Stimulated activated CD8-positive, alpha-beta memory T cell treated with anti-CD3 and anti-CD28 coated beads, Interleukin-15, amount 100 ng/mL, for 48 hours (primary cell): ENCODE data around the gene ITGA8.
"Not testable (repeated sequence)": the region's sequence is repeated elsewhere in the genome, so short reads cannot be mapped to it uniquely, and the experiment has no call there.

Experiments
- DNase-seq, 2 donors: peaks; one replicate each; pipeline ENCODE4 v3.0.0-alpha.2; 2020; ENCODE audit warnings: low read depth in 2 of 2

ITGA8 gene

DNA sequence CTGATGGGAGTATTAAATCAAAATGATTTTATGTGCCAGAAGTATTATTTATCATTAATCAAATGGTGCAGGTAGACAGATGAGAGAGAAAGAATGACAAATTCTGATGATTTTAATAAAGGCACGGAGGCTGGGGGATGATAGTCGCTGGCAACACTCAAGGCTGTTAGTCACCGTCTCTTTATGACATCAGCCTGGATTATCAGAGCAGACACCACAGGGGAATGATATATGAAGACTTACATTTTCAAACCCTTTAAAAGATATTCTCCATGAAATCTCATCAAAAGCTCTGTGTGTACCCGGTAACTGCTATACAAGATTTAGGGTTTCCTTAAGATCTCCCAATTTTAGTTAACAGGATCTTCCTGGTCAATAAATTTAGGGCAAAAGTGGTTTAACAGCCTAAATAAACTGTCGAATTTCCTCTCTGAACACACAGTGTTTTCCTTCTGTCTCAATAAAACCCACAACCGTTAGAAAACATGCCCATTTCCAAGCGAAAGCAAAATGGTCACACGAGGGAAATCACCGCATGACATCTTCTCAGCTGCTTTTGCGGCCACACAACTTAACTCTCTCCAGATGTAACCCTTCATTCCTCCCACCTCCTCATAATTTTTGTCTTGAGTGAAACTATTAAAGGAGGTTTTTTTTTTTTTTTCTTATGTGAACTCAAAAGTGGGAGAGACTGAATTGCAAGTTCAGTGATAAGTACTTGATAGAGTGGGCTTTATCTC lies 215.5 kb downstream of the ITGA8 start:
- no peak for DNase-seq

DNA sequence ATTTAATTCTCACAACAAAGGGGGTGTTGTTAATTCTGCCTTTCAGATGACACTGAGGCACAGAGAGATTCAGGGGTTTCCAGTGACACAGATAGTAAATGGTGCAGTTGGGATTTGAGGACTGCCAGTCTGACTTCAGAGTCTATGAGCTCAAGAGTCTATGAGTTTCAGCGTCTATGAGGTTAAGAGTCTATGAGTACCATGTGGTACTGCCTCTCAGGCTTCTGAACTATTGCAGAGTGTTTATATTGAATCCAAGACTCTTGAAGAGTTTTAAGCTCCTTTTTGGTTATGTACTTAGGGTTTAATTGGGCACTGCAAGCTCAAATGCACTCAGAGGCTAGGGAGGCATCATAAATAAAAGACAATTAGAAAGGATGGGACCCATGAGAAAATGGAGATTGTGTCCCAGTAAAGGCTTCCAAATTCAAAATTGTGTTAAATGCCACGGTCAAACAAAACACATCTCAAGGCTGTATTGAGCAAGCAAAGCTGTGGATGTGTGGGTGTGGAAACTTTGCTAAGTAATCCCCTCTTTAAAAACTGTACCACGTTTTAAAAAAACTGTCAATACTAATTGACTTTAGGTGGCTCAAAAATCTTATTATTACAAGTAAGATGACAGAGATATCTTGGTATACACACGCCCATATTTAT lies 224.7 kb downstream of the ITGA8 start:
- DNase-seq, result no peak

DNA sequence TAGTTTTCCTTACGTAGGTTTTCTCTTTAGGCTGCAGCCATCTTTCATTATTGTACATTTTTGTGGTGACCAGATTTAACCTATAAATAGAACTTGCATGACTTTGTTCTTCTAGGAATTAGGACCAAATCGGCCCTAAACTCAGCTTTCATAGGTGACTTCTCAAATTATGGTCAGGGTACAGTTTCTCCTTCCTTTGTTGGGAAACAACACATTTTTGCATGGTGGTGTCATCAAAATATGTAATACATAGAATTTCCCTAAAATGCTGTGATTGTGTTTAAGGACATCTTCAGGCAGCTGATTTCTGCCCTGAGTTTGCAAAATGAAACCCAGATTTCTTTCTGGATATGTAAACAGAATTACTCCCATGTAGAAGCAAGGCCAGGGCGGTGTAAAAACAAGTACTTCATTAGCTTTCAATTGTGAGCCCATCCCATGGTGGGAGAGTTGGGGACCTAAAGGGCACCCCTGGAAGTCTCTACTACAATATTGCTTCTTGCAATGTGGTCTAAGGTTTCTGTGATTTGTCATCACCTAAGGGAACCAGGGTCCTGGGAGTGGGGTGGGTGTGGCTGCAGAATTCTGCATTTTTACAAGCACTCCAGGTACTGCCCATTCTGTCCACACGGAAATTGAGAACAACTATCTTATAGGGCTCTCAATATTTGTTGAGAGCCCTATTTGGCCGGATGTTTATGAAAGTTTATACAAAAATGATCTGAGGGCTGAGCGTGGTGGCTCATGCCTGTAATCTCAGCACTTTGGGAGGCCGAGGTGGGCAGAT lies 227.7 kb downstream of the ITGA8 start:
- DNase-seq, result no peak

DNA sequence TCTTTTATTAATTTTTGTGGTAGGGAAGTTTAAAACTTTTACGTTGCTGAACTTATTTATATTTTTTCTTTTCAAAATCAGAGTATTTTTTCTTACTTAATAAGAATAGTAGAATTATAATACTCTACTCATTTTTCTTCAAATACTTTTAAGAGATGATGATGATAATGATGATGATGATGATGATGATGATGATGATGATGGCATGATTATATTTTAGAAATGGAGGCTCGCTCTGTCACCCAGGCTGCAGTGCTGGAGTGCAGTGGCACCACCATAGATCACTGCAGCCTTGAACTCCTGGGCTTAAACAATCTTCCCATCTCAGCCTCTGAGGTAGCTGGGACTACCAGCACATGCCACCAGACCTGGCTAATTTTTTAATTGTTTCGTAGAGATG lies 230.3 kb downstream of the ITGA8 start:
- no peak for DNase-seq

DNA sequence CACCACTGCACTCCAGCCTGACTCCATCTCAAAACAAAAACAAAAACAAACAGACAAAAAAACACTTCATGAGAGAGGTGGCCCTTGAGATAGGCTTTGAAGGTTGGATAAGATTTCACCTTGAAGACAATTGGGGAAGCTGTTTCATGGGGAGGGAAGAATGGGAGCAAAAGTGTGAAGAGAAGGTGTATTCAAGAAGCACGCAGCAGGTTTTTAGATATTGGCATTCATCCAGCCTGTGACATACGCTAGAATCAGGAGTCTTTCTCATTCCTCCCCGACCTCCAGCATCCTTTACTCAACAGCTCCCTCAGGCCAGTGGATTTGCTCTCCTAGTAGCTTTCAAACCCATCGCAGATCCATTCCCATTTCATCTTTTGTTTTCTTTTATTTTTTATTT lies 232.3 kb downstream of the ITGA8 start:
- DNase-seq, result no peak

DNA sequence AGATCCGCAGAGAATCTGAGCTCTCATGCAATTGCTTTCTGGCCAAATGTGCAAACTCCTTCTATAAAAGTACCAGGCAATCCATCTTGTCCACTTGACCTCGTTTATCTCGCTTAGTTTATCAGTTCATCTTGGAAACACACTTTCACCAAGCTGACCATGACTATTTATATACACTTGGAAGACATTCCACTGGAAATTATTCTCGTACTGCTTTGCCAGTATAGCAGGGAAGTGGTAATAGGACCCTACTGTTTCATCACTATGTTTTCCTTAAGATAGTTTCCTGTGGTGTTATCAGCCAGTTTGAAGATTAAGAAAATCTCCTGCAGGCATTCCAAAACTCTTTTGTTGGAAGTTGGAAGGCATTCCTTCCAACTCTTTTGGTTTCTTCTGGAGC lies 233.3 kb downstream of the ITGA8 start:
- DNase-seq, result no peak

DNA sequence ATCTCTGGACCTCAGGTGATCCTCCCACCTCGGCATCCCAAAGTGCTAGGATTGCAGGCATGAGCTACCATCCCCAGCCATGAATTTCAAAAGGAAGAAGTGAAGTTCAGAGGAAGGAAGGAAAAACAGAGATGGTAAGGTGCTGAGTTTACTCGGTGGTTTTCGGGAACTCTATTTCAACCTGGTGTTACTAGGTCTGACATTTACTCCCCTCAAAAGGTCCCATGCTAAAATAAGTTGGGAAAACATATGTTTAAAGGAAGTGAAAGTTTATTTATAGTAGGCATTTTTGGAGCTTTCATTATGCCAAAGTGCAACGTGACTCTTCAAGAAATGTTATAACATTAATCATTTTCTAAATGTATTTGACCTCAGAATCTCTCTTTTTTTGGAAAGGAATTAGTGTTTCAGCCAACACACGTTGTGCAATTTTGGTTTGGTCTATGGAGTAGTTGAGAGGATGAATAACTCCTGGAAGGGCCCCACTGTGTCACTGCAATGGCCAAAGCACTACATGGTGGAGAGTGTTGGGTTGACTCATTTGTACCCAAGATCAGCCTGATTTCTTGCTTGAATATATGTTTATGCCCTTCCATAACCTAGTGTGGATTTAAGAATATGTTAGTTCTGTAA lies 233.9 kb downstream of the ITGA8 start:
- no peak for DNase-seq

DNA sequence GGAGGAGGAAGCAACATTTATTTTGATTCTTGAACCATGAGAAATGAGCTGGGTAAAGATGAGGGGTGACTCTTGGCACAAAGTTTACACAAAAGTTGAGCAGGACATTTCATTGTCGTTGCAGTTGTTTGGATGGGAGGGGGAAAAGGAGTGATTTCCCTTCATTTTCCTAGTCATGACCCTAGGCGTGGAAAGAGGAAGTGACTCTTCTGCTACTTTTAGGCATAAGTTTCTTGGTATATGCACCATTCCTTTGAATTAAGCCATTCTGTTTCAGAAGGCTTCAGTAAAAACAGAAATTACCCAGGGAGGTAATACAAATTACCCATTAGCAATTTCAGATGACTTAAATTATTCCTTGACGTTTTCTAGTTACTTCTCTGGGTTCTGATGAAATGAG lies 234.7 kb downstream of the ITGA8 start:
- DNase-seq, result no peak

DNA sequence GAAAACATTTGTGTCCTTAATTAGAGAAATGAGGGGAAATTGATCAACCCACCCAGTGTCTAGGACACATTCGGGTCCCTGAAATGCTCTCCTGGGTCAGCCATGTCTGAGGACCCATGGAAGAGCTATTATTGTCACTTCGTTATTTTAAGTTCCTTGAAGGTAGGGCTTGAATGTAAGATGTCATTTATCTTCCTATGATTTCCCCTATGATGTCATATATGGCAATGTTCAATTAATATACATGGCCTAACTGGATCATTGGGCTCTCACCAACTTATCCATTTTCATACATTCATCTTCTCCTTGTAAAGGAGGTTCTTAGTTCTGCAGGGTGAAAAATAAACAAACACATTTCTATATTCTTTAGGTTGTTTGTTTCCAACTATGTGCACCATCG lies 235.6 kb downstream of the ITGA8 start:
- no peak for DNase-seq

DNA sequence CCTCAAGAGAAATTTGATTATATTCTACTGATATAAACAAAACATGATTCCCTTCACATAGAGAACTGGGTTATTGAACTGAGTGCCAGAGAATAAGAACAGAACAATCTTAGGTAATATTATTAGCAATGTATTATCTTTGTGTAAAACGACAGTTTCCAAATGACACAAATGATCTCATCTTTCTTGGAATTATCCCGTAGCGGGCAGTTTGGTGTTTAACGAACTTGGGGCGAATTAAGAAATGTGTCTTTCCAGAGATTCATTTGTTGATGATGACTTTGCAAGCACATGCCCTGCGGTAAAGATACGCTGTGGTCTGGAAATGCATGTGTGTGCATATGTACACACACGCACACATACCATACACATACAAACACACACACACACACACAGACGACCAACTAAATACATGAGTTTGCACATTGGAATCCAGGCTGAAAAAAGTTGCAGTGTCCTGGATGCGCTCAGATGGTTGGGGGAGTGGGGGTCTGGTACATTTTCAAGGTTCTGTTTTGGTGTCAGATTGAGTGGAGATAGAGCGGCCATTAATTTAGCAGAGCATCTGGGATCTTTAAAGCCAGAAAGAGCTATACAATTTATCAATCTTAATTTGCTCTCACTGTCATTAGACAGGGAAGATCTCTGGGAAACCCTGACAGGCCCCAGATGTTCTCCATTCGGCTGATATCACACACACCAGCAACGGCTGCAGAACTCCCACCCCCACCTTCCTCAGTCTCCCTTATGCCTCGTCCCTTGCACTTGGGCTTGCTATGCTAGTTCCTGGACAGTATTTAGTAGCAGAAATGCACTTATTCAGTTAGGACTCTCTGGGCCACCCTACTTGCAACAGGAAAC lies 236.3 kb downstream of the ITGA8 start:
- DNase-seq, result no peak

DNA sequence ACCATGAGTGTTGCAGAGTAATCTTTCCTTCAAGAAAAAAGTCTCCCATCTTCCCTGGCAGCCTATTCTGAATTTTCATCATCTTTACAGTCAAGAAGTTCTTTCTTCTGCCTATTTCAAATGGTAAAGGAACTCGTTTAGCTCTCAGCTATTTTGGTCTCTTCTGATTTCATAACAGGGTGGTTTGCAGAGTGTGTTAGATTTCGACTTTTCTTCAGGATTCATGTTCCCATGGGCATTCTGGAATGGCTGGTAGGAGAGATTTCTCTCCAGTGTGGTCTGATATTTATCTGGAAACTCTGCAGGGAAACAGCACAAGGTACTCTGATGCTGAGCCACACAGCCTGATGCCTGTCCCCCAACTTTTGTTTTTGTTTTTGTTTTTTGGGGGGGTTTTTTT lies 237.6 kb downstream of the ITGA8 start:
- no peak for DNase-seq

DNA sequence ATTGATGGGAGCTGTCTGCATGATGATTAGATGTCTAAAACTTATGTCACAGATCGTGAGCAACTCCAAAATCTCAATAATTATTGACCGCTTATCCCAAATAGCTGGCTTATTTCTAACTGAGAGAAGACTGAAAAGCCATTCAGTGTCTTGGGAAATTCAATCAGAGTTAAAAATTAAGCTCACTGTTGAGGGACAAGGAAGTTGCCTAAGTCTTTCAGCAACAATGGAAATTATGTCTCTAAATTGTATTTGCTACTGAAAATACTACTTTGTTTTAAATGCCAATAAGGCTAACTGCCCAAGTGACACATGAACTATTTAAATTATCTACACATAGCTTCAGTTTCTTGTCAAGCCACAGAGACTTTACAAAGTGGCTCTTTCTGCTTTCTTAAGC lies 240.8 kb downstream of the ITGA8 start:
- no peak for DNase-seq

DNA sequence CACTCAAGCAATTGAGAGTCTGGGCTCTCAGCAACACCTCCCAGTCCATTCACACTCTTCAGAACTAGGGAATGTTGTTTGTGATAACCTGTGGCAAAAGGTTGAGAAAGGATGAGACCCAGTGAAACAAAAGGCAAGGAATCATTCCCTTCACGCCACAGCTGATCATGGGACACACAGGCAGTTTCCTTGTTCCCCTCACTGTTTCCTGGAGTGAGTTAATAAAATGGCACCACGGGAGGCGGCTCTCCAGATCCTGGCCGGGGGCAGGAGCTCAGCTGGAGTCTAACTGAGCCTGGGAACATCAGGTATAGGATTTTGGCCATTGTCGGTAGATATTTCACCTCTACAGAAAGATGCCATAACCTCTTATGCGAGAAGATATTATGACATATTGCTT lies 241.3 kb downstream of the ITGA8 start:
- DNase-seq, result no peak

DNA sequence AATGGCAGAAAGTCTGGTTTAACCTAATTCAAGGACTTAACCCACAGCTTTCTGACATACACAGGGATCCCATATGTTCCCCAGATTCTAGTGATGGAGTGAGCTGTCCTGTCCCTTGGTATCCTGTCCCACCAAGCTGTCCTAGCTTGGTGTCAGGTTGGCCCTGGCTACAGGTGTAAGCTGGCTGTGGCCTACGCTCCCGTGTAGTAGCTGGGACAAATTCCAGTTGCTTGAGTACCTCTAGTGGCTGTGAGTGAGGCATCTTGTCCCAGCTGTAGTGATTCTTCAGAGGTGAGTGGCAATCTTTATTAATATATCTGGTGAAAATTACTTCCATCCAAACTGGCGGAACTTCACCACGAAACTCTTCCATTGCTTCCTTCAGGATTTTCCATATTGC lies 243.4 kb downstream of the ITGA8 start:
- DNase-seq, result no peak

DNA sequence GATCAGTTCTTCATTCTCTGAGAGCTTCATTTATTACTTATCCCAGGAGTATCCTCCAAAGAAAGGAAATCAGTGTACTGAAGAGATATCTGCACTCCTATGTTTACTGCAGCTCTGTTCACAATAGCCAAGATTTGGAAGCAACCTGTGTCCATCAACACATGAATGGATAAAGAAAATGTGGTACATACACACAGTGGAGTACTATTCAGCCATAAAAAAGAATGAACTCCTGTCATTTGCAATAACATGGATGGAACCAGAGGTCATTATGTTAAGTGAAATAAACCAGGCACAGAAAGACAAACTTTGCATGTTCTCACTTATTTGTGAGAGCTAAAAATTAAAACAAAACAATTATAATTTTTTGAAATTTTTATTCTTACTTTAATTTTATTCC lies 244.3 kb downstream of the ITGA8 start:
- DNase-seq, result not testable (repeated sequence)

DNA sequence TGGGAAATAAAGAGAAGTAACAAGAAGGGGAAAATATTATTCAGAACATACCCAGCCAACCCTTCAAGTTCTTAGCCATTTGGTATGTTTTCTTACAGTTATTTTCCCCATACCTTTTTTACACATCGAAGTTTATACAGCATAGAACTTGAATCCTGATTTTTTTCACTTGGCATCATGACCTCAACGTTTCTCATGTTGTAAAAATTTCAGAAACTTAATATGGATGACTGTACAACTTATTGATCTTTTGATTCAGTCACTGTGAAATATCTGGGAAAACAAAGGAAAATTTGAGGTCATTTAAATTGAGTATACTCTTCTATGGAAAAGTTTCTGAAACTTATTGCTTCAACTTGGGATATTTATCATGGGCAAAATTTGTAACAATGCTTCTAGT lies 245.1 kb downstream of the ITGA8 start:
- DNase-seq, result no peak

DNA sequence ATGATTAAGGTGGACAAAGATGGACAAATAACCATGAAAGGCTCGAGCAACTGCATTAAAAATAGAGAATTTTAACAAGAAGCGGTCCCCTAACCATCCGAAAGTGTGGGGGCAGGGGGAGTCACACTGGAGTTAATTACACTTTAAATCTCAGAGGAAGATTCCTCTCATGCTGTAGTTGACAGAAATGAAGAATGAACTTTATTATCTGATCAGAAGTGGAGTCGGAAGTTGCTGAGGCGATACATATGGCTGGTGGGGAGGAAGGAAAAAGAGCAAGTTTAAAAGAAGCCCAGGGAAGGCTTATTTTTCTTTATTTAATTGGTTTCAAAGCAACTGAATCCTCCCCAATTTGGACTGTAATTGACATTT lies 246.3 kb downstream of the ITGA8 start:
- DNase-seq, result no peak

DNA sequence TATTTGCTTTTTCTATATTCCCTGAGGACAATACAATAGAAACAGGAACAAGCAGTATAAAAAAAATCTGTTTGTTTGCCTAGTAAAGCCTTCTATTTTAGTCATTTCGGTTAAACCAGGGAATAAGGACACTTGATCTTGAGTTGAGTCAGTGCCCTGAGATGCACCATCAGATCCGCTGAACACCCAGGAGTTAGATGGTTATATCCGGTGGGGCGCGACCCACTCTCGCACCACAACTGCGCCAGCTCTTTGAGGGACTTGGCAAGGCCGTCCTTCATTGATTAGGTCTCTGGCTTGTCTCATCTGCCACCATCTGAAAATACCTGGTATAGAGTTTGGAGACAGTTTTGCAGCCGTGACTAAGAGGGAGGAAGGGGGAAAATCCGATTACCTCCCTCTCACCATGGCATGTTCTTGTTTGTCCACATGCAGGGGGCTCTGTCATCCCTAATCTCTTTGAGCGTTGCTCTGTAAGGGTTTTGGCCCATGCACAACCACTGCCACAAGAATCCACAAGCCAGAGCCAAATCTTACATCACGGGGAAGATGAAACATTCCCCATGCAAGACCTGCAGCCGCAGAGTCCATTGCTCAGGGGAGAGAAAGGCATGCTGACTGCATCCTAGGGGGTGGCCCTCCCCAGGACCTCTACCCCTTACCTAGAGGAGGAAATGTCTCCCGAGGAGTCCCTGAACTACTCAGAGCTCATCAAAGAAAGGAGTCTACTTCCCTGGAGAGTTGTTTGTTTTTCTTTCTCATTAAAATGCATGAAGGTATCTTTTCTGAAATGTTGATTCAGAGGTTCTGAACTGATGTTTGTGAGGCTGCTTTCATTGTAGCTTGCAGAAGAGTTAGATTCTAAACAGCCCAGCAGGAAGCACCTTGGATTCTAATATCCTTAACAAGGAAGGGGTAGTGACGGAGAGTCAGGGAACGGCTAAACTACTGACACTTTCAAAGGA lies 247.0 kb downstream of the ITGA8 start:
- DNase-seq, result no peak

DNA sequence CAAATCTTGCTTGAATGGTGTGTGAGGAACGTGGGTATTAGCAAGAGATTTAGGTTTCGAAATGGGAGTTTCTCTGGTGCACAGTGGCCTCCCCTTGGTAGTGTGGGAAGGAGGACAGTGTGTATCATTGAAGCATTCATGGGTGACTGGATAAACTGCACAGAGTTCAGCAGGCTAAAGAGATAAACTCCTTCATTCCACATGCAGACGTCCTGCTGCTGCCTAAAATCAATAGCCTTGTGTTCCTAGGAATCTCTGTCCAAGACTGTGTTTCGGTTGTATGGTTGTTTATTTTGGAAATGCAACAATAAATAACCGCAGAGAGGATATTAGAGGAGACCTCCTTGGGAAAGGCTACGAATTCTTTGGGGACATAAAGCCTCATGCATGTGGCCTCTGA lies 247.7 kb downstream of the ITGA8 start:
- DNase-seq, result no peak

DNA sequence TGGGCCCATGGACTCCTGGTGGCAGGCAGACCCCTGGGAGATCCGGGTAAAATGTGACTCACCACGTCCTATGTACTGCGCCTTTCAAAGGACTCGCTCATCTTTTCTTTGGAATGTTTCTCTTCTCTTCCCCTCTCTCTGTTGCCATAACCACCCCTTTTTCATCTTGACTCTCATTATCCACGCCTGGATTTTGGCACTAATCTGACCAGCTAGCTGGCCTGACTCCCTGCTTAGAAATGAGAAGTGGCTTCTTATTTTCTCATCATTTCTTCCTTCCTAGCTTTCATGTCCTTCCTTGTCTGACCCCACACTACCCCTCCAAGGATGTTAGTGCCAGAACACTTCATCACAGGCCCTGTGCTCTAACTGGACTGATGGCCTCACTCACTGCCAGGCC lies 250.6 kb downstream of the ITGA8 start:
- no peak for DNase-seq
